ENCODE results near the gene RAI2. TPM values are rescaled to one million over a fixed set of nuclear protein-coding genes. Genes with fewer than 3 reads are reported as not detected.

The RAI2 gene
- total RNA-seq, 2 donors from 2014 or later: 1.7 to 4.8 TPM

- intact Hi-C loops (cut with DNase I): no loop called here
- H3K4me3 ChIP-seq: no peak overlapping the region
- DNase-seq: no peak
- no peak for TF ChIP-seq CTCF (IDR thresholded peaks at IDR 0.05)
- no peaks in the 10 kb centered on the region for H3K4me1 ChIP-seq
- no peaks in the 10 kb centered on the region for H3K36me3 ChIP-seq
- no peak overlapping the region for H3K27ac ChIP-seq
- no peaks in the 10 kb centered on the region for H3K9me3 ChIP-seq
- H3K27me3 ChIP-seq: no peaks in the 10 kb centered on the region
- no peak overlapping the region for H3K9ac ChIP-seq (ENCODE audit: low read depth in 2 of 2, low read length in 2 of 2)
These were observed 102.7 kb downstream of the RAI2 start for GRCh38 chrX:17758382-17758781.

- no peak for DNase-seq
- Histone ChIP-seq H3K4me3 (no peak overlapping the region), H3K36me3 (no peaks in the 10 kb centered on the region), H3K4me1 (no peaks in the 10 kb centered on the region), H3K27me3 (no peaks in the 10 kb centered on the region), H3K9ac (ENCODE audit: low read depth in 2 of 2, low read length in 2 of 2) (no peak overlapping the region), H3K9me3 (no peaks in the 10 kb centered on the region), H3K27ac (no peak overlapping the region)
- intact Hi-C loops (cut with DNase I): no loop called here
- TF ChIP-seq CTCF (IDR thresholded peaks at IDR 0.05): no peak
These were observed 110.7 kb downstream of the RAI2 start for GRCh38 chrX:17750436-17750835.

Other genes with a start within 250 kb of the RAI2 start
- gene SCML1, start 123.8 kb downstream of the RAI2 start, total RNA-seq: 10 to 100 TPM; 11.7 to 21.4 TPM

All from colonic mucosa (tissue), 4 donors.